ENCODE results near the gene WDFY1.
A peak's percentile ranks its signal among the peaks of the same experiment; 100 is the strongest.
"Not testable (repeated sequence)": the region's sequence is repeated elsewhere in the genome, so short reads cannot be mapped to it uniquely, and the experiment has no call there.

The WDFY1 gene

DNA sequence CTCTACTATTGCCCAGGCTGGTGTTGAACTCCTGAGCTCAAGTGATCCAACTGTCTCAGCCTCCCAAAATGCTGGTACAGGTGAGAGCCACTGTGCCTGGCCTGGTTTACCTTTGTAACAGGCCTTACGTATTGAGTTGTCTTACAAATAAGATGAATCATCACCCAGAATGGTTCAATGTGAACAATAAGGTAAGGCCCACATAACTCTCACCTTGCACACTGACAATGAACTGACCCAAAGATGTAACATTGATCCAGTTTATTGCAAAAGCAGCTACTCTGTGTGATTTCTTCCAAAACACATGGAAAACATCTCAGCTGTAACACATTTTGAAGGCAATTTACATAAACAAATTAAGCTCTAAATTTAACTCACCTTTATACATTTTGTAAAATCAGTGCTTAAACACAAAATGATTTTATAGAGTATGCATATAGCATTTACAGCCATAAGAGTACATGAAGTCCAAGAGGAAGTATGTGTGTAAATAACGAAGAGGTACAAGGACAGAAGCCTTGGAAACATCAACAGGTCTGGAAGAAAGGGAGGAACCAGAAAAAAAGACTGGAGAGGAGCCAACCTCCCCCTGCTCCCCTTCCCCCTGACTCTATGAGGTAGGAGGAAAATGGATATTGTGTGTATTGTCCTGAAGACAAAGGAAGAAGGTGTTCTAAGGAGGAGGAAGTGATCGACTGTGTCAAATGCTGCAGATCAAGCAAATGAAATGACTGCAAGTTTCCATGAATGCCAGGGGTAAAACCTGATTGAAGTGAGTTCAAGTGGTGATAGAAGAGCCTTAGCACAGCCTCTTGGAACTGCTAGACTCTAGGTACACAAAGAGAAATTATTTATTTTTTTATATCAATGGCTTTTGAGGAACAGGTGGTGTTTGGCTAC lies 5.6 kb upstream of the WDFY1 start:
- no peak overlapping the region for H3K4me3 ChIP-seq
- DNase-seq (ENCODE audit: low spot score in 2 of 2), result no peak
- H3K4me1 ChIP-seq, result peaks cover 20% of the 10 kb centered on the region
- H3K27me3 ChIP-seq (ENCODE audit: low read depth), result no peaks in the 10 kb centered on the region
- H3K36me3 ChIP-seq (replicated peaks), result no peaks in the 10 kb centered on the region
- in situ Hi-C loops (cut with MboI; ENCODE audit: low sequenced_read_pairs), result loop anchor here (10.0 kb wide), 1 partner anchor 116 kb away; the partner anchor contains the start of gene AP1S3
- no peaks in the 10 kb centered on the region for H3K9me3 ChIP-seq

DNA sequence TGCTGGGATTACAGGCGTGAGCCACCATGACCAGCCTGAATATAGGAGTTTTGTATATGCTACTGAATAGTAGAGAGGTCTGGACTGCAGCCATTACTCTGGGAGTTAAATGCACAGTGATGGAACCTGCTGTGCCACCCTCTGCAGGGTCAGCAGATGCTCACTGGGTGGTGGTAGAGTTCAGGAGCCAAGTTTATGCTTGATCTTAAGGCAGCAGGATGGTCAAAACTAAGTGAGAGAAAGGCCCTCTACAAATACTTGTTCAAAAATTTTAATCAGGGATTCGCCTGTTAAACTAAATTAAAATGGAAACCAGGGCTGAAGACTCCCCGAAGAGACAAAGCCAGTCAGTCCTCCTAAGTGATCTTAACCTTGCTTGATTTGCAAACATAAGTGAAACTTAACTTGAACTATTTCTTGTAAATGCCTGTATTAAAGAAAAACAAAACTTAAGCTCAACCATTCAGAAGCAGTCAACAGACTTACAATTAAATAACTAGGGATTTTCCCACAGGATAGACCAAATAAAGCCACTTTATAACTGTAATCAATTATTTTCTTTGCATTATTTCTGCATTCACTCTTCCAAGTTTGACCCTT lies 4.2 kb upstream of the WDFY1 start:
- H3K27me3 ChIP-seq (ENCODE audit: low read depth), result no peaks in the 10 kb centered on the region
- H3K4me3 ChIP-seq, result no peak overlapping the region
- H3K4me1 ChIP-seq, result peaks cover 22% of the 10 kb centered on the region
- no peak for DNase-seq (ENCODE audit: low spot score in 2 of 2)
- in situ Hi-C loops (cut with MboI; ENCODE audit: low sequenced_read_pairs), result no loop called here
- H3K36me3 ChIP-seq (replicated peaks), result no peaks in the 10 kb centered on the region
- H3K9me3 ChIP-seq, result no peaks in the 10 kb centered on the region

DNA sequence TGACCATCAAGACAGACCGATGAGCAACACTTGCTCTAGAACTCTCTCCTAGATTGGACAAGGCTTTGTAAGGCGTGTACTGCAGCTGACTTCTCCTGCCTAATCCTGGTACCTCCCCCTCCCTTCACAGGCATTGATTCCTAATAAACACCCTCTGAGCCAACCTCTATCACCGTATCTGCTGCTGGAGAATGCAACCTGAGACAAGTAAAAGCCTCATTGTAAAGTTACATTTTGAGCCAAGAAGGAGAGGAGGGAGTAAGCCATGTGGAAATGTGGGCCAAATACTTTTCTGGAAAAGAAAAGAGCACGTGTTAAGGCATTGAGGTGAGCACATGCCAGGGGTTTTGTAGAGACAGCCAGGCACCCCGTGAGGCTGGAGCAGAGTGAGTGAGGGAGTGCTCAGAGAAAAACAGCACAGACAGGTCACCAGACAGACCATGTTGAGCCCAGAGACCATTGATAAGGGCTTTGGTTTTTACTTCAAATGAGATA lies 2.6 kb upstream of the WDFY1 start:
- no peaks in the 10 kb centered on the region for H3K9me3 ChIP-seq
- peaks cover 26% of the 10 kb centered on the region for H3K4me1 ChIP-seq
- no peak overlapping the region for H3K4me3 ChIP-seq
- DNase-seq (ENCODE audit: low spot score in 2 of 2), result no peak
- no peaks in the 10 kb centered on the region for H3K36me3 ChIP-seq (replicated peaks)
- H3K27me3 ChIP-seq (ENCODE audit: low read depth), result no peaks in the 10 kb centered on the region
- in situ Hi-C loops (cut with MboI; ENCODE audit: low sequenced_read_pairs), result no loop called here

DNA sequence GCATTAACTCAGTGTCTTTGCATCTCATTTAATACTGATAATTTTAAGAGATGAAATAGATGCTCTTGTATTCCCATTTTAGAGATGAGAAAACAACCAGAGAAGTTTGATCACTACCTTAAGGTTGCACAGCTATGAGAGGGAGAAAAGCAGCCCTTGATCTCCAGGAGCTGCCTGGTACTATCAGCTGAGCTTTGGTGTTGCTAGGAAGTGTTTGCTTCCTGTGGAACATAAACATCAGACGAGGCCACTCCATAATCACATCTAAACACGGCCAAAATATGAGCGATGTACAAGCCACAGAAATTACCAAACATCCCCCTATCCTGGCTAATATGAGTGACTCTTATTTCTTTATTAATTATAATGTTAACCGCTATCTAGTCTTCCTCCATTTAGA lies 620 bp upstream of the WDFY1 start:
- in situ Hi-C loops (cut with MboI; ENCODE audit: low sequenced_read_pairs), result no loop called here
- H3K27me3 ChIP-seq (ENCODE audit: low read depth), result no peaks in the 10 kb centered on the region
- peak overlapping the region; percentile 87 for H3K4me3 ChIP-seq
- H3K4me1 ChIP-seq, result peaks cover 16% of the 10 kb centered on the region
- H3K36me3 ChIP-seq (replicated peaks), result no peaks in the 10 kb centered on the region
- H3K9me3 ChIP-seq, result no peaks in the 10 kb centered on the region
- DNase-seq (ENCODE audit: low spot score in 2 of 2), result no peak

DNA sequence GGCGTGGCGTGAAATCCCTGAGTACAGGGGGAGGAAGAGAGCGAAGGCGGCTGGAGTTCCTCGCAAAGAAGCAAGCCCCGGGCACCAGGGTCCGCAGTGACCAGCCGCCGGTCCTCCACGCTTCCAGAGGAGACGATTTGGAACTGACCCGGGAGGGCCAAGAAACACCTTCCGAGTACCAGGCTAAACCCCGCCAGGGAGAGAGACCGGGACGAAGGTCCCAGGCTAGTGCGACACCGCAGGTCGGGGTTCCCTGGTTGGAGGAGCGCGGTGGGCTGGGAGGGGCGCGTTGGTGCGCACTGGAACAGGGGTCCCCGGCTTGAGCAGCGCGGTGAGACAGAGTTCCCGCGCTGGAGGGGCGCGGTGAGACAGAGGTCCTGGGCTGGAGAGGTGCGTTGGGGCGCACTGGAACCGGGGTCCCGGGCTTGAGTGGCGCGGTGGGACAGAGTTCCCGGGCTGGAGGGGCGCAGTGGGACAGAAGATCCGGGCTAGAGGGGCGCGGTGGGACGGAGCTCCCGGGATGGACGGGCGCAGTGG lies 901 bp downstream of the WDFY1 start:
- DNase-seq (ENCODE audit: low spot score in 2 of 2), result peak in 1 of 2 experiments; percentile 58
- in situ Hi-C loops (cut with MboI; ENCODE audit: low sequenced_read_pairs), result no loop called here
- Histone ChIP-seq H3K4me3 (peak overlapping the region; percentile 87), H3K9me3 (no peaks in the 10 kb centered on the region), H3K36me3 (replicated peaks) (no peaks in the 10 kb centered on the region), H3K4me1 (peaks cover 16% of the 10 kb centered on the region), H3K27me3 (ENCODE audit: low read depth) (no peaks in the 10 kb centered on the region)

DNA sequence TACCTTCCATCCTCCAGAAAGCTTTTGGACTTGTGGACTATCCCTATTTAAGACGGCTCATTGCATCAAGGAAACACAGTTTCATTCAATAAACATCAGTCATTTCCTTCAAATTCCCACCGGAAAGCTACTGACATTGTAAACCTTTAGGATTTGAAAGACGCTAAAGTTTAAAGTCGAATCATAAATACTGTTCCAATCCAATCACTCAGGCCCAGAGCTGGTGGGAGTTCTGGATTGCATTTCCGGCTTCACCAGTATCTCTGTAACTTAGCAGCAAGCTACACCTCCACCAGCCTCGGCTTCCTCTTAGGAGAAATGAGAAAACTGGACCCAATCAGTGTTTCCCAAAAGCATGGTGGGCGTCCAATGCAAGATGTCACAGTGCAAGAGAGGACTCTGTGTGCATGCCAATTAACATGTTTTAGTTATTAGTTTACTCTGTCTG lies 1.6 kb downstream of the WDFY1 start:
- H3K4me1 ChIP-seq, result peaks cover 16% of the 10 kb centered on the region
- H3K9me3 ChIP-seq, result no peaks in the 10 kb centered on the region
- in situ Hi-C loops (cut with MboI; ENCODE audit: low sequenced_read_pairs), result no loop called here
- DNase-seq (ENCODE audit: low spot score in 2 of 2), result peak in 1 of 2 experiments; percentile 17
- H3K4me3 ChIP-seq, result peak overlapping the region; percentile 87
- no peaks in the 10 kb centered on the region for H3K27me3 ChIP-seq (ENCODE audit: low read depth)
- no peaks in the 10 kb centered on the region for H3K36me3 ChIP-seq (replicated peaks)

DNA sequence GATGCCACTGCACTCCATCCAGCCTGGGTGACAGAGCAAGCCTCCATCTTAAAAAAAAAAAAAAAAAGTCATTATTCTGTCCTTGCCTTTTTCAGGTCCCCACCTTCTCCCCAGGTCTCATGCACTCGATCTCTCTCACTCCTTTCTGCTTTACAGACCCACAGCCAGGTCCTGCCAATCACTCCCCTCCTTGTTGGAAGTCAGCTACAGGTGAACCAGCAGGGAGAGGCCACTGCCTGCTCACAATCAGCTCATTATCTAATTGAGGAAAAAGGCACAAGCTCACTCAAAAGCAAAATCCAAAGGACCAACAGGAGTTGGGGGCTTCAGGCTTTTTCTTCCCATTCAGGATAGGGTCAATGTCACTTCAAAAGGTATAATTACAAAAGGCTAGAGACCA lies 2.0 kb downstream of the WDFY1 start:
- Histone ChIP-seq H3K27me3 (ENCODE audit: low read depth) (no peaks in the 10 kb centered on the region), H3K9me3 (no peaks in the 10 kb centered on the region), H3K4me3 (peak overlapping the region; percentile 87; the same call in 1 of the 2 replicates), H3K4me1 (peaks cover 18% of the 10 kb centered on the region), H3K36me3 (replicated peaks) (no peaks in the 10 kb centered on the region)
- DNase-seq (ENCODE audit: low spot score in 2 of 2), result no peak
- in situ Hi-C loops (cut with MboI; ENCODE audit: low sequenced_read_pairs), result no loop called here

DNA sequence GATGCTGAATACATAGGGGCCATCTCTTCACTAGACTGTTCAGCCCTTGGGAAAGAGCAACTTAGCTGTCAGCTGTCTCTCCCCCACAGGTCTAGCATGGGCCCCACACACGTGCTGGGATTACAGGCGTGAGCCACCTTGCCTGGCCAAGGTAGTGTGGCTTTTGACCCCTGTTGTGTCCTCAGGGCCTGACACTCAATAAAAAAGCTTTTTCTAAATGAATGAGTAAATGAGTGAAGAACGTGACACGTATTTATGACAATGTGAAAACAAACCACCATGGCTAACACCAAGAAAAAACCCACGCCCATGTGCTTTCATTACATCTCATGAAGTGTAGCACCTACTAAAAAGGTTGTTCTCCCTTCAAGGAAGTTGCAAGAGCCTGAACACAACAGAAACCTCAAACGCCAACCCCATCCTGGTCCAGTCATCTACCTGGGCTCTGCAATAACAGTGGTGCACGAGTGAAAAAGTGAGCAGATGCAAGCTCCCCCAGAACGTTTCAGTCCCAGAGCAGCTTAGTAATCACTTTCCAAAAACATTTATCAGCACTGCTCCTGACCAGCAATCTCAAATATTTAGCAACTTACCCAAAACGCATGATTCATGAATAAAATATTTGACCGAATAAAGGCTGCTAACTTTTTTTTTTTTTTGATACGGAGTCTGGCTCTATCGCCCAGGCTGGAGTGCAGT lies 3.4 kb downstream of the WDFY1 start:
- DNase-seq (ENCODE audit: low spot score in 2 of 2), result no peak
- H3K36me3 ChIP-seq (replicated peaks), result no peaks in the 10 kb centered on the region
- no peaks in the 10 kb centered on the region for H3K9me3 ChIP-seq
- in situ Hi-C loops (cut with MboI; ENCODE audit: low sequenced_read_pairs), result no loop called here
- peaks cover 23% of the 10 kb centered on the region for H3K4me1 ChIP-seq
- no peak overlapping the region for H3K4me3 ChIP-seq
- H3K27me3 ChIP-seq (ENCODE audit: low read depth), result no peaks in the 10 kb centered on the region

GRCh38 chr2:223939438-223939837 lies 5.7 kb downstream of the WDFY1 start:
- H3K4me3 ChIP-seq; in situ Hi-C loops (cut with MboI; ENCODE audit: low sequenced_read_pairs); DNase-seq (ENCODE audit: low spot score in 2 of 2); H3K27me3 ChIP-seq (ENCODE audit: low read depth); H3K36me3 ChIP-seq (replicated peaks); H3K9me3 ChIP-seq: not testable (repeated sequence)
- H3K4me1 ChIP-seq, result peaks cover 26% of the 10 kb centered on the region

DNA sequence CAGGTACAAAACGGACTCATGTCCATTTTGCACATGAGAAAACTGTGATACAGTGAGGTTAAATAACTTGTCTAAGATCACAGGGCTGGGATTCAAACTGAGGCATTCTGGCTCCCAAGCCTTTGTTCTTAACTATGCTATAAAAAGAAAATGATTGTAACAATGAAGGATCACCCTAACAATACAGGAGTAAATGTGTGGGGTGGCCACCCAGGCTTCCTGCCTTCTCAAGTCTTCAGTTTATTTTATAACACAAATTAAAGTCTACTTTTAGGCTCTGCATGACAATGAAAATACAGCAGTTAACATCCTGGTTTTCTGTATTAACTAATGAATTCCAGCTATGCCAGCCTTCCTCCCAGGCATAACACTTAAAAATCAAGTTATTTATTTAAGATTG lies 7.6 kb downstream of the WDFY1 start:
- Histone ChIP-seq H3K9me3 (no peaks in the 10 kb centered on the region), H3K4me1 (peaks cover 21% of the 10 kb centered on the region), H3K36me3 (replicated peaks) (no peaks in the 10 kb centered on the region), H3K27me3 (ENCODE audit: low read depth) (no peaks in the 10 kb centered on the region), H3K4me3 (no peak overlapping the region)
- in situ Hi-C loops (cut with MboI; ENCODE audit: low sequenced_read_pairs), result no loop called here
- peak; percentile 55 to 73 for DNase-seq (ENCODE audit: low spot score in 2 of 2)

DNA sequence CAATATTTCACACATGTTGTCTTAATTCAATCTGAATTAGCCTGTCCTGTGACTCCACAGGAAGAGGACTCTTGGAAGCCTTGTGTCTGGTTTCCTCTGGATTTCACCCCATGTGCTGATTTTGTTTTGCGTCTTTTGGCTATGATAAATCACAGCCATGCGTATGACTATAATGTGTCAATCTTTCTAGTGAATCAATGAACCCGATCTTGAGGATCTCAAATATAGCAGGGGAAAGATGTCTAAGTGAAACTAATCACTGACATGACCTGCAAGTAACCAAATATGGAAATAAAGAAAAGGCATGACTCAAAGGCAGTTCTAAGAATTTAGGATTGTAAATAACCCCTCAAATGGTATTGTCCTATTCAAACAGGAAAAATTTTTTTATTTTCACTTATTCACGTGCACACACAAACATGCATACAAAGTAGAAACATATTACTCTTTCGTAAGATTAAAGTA lies 8.2 kb downstream of the WDFY1 start:
- peaks cover 21% of the 10 kb centered on the region for H3K4me1 ChIP-seq
- in situ Hi-C loops (cut with MboI; ENCODE audit: low sequenced_read_pairs), result no loop called here
- no peak for DNase-seq (ENCODE audit: low spot score in 2 of 2)
- H3K36me3 ChIP-seq (replicated peaks), result no peaks in the 10 kb centered on the region
- H3K9me3 ChIP-seq, result no peaks in the 10 kb centered on the region
- H3K4me3 ChIP-seq, result no peak overlapping the region
- no peaks in the 10 kb centered on the region for H3K27me3 ChIP-seq (ENCODE audit: low read depth)

- no peak overlapping the region for H3K4me3 ChIP-seq
- H3K4me1 ChIP-seq, result peaks cover 21% of the 10 kb centered on the region
- H3K36me3 ChIP-seq (replicated peaks), result no peaks in the 10 kb centered on the region
Measured at GRCh38 chr2:223935459-223936125, 9.5 kb downstream of the WDFY1 start.

GRCh38 chr2:223934870-223935269 lies 10.3 kb downstream of the WDFY1 start:
- in situ Hi-C loops (cut with MboI; ENCODE audit: low sequenced_read_pairs), result no loop called here

More at GRCh38 chr2:223935459-223936125, 9.5 kb downstream of the WDFY1 start:
- DNase-seq (ENCODE audit: low spot score in 2 of 2), result no peak
- Histone ChIP-seq H3K9me3 (no peaks in the 10 kb centered on the region), H3K27me3 (ENCODE audit: low read depth) (no peaks in the 10 kb centered on the region)
- in situ Hi-C loops (cut with MboI; ENCODE audit: low sequenced_read_pairs), result no loop called here

More at GRCh38 chr2:223934870-223935269, 10.3 kb downstream of the WDFY1 start:
- Histone ChIP-seq H3K9me3 (no peaks in the 10 kb centered on the region), H3K4me3 (no peak overlapping the region), H3K4me1 (peaks cover 23% of the 10 kb centered on the region), H3K36me3 (replicated peaks) (no peaks in the 10 kb centered on the region), H3K27me3 (ENCODE audit: low read depth) (no peaks in the 10 kb centered on the region)
- no peak for DNase-seq (ENCODE audit: low spot score in 2 of 2)
